HG03342 (cell line): Measurements from ENCODE around the gene NAA80.

Experiments
- ATAC-seq: cut with Tn5 transposase; IDR thresholded peaks from one replicate; pipeline ENCODE4 v1.9.1; 2021; ENCODE audit warnings: mild to moderate bottlenecking, moderate library complexity; ENCODE audit not compliant: unreplicated experiment

NAA80 gene

GRCh38 chr3:50330330-50330729, 31.1 kb upstream of the NAA80 start:
- no peak for ATAC-seq

GRCh38 chr3:50327943-50328691, 28.9 kb upstream of the NAA80 start, which contains the start of gene TUSC2:
Gene TUSC2, minus strand, starts transcription at chr3:50328223. Its CDS starts 124 bp downstream, at chr3:50328099.
- ATAC-seq, result peak; percentile 90

GRCh38 chr3:50327129-50327528, 27.9 kb upstream of the NAA80 start:
- no peak for ATAC-seq

GRCh38 chr3:50326182-50326541, 27.0 kb upstream of the NAA80 start:
- ATAC-seq, result no peak

- no peak for ATAC-seq
These were observed 26.4 kb upstream of the NAA80 start for GRCh38 chr3:50325497-50326181.

- no peak for ATAC-seq
These were observed 25.9 kb upstream of the NAA80 start for GRCh38 chr3:50325113-50325480.

GRCh38 chr3:50324351-50325112, 25.3 kb upstream of the NAA80 start:
- no peak for ATAC-seq

- no peak for ATAC-seq
These were observed 24.5 kb upstream of the NAA80 start for GRCh38 chr3:50323614-50324199.

- no peak for ATAC-seq
These were observed 23.9 kb upstream of the NAA80 start for GRCh38 chr3:50323092-50323600.

- ATAC-seq, result no peak
These were observed 23.3 kb upstream of the NAA80 start, which contains the start of gene HYAL2 for GRCh38 chr3:50322386-50323091. Gene HYAL2, minus strand, starts transcription at chr3:50322745. Its CDS starts 2,256 bp downstream, at chr3:50320489.

GRCh38 chr3:50322115-50322385, 22.8 kb upstream of the NAA80 start:
- no peak for ATAC-seq

- peak; percentile 64 for ATAC-seq
These were observed 22.3 kb upstream of the NAA80 start for GRCh38 chr3:50321336-50322114.

GRCh38 chr3:50320853-50321335, 21.7 kb upstream of the NAA80 start:
- ATAC-seq, result peak; percentile 36

- no peak for ATAC-seq
These were observed 20.9 kb upstream of the NAA80 start for GRCh38 chr3:50319894-50320625.

GRCh38 chr3:50319181-50319893, 20.1 kb upstream of the NAA80 start:
- no peak for ATAC-seq

GRCh38 chr3:50318615-50319014, 19.4 kb upstream of the NAA80 start:
- ATAC-seq, result no peak

GRCh38 chr3:50318163-50318562, 19.0 kb upstream of the NAA80 start:
- no peak for ATAC-seq

GRCh38 chr3:50317300-50317699, 18.1 kb upstream of the NAA80 start:
- ATAC-seq, result no peak
